ENCODE measurements around the gene FBXL3. TPM values are rescaled to one million over a fixed set of nuclear protein-coding genes. Genes with fewer than 3 reads are reported as not detected.

Gene FBXL3
- polyA plus RNA-seq, 1 donor from 2014 or later, result 44.1 TPM

DNA sequence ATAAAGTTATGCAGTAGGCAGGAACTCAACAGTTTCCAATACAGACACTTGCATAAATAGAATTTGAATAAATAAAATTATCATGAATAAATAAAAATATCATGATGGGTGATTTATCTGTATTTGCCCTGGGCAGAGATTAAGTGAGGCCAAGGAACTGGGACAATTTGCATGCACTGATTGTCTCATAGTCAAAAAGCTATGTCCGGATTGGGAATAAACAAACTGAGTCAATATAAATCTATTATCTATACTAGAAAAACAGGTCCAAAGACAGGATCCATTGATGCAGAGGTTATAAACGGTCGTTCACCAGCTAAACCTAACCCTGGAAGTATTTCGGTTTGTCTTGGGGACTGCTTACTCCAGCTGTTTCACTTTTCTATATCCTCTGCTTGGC lies 26.2 kb upstream of the FBXL3 start:
- no peak overlapping the region for H2AFZ ChIP-seq (ENCODE audit: low read depth, low read length)
- no peaks in the 10 kb centered on the region for H3K27me3 ChIP-seq (ENCODE audit: insufficient read depth, low read depth, low read length)
- no peaks in the 10 kb centered on the region for H3K9me2 ChIP-seq (ENCODE audit: insufficient read depth, low read length)
- no peak overlapping the region for H3K4me2 ChIP-seq (ENCODE audit: low read length)
- H3K36me3 ChIP-seq (ENCODE audit: insufficient read depth, low read length), result peaks cover 13% of the 10 kb centered on the region
- H4K20me1 ChIP-seq (ENCODE audit: insufficient read depth), result no peaks in the 10 kb centered on the region
- no peaks in the 10 kb centered on the region for H3K79me2 ChIP-seq (replicated peaks; ENCODE audit: insufficient read depth, low read length)
- H3K4me3 ChIP-seq (ENCODE audit: low read length), result no peak overlapping the region
- TF ChIP-seq EP300 (conservative IDR thresholded peaks at IDR 0.05; ENCODE audit: poor library complexity, severe bottlenecking) (no peak), SMC3 (conservative IDR thresholded peaks at IDR 0.05; ENCODE audit: poor library complexity) (no peak), EZH2 (IDR thresholded peaks at IDR 0.05; ENCODE audit: borderline replicate concordance, insufficient read depth, low read length, poor library complexity, severe bottlenecking) (no peak), RAD21 (conservative IDR thresholded peaks at IDR 0.05) (no peak), MXI1 (conservative IDR thresholded peaks at IDR 0.05; ENCODE audit: poor library complexity, severe bottlenecking) (no peak), TAF1 (IDR thresholded peaks at IDR 0.05; ENCODE audit: low read depth) (no peak), POLR2AphosphoS5 (IDR thresholded peaks at IDR 0.05) (no peak)
- TF ChIP-seq, protein P1, sequence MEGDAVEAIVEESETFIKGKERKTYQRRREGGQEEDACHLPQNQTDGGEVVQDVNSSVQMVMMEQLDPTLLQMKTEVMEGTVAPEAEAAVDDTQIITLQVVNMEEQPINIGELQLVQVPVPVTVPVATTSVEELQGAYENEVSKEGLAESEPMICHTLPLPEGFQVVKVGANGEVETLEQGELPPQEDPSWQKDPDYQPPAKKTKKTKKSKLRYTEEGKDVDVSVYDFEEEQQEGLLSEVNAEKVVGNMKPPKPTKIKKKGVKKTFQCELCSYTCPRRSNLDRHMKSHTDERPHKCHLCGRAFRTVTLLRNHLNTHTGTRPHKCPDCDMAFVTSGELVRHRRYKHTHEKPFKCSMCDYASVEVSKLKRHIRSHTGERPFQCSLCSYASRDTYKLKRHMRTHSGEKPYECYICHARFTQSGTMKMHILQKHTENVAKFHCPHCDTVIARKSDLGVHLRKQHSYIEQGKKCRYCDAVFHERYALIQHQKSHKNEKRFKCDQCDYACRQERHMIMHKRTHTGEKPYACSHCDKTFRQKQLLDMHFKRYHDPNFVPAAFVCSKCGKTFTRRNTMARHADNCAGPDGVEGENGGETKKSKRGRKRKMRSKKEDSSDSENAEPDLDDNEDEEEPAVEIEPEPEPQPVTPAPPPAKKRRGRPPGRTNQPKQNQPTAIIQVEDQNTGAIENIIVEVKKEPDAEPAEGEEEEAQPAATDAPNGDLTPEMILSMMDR (IDR thresholded peaks at IDR 0.05; ENCODE audit: poor library complexity, severe bottlenecking), result no peak
- TF ChIP-seq, protein P2, sequence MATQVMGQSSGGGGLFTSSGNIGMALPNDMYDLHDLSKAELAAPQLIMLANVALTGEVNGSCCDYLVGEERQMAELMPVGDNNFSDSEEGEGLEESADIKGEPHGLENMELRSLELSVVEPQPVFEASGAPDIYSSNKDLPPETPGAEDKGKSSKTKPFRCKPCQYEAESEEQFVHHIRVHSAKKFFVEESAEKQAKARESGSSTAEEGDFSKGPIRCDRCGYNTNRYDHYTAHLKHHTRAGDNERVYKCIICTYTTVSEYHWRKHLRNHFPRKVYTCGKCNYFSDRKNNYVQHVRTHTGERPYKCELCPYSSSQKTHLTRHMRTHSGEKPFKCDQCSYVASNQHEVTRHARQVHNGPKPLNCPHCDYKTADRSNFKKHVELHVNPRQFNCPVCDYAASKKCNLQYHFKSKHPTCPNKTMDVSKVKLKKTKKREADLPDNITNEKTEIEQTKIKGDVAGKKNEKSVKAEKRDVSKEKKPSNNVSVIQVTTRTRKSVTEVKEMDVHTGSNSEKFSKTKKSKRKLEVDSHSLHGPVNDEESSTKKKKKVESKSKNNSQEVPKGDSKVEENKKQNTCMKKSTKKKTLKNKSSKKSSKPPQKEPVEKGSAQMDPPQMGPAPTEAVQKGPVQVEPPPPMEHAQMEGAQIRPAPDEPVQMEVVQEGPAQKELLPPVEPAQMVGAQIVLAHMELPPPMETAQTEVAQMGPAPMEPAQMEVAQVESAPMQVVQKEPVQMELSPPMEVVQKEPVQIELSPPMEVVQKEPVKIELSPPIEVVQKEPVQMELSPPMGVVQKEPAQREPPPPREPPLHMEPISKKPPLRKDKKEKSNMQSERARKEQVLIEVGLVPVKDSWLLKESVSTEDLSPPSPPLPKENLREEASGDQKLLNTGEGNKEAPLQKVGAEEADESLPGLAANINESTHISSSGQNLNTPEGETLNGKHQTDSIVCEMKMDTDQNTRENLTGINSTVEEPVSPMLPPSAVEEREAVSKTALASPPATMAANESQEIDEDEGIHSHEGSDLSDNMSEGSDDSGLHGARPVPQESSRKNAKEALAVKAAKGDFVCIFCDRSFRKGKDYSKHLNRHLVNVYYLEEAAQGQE (IDR thresholded peaks at IDR 0.05; ENCODE audit: borderline replicate concordance), result no peak
- no peak overlapping the region for H3K9ac ChIP-seq (ENCODE audit: low read length)
- no peaks in the 10 kb centered on the region for H3F3A ChIP-seq (ENCODE audit: insufficient read depth, low read length, poor library complexity, severe bottlenecking)
- no peaks in the 10 kb centered on the region for H3K9me3 ChIP-seq (ENCODE audit: low read length)
- no peak overlapping the region for H3K27ac ChIP-seq (ENCODE audit: low read length)

DNA sequence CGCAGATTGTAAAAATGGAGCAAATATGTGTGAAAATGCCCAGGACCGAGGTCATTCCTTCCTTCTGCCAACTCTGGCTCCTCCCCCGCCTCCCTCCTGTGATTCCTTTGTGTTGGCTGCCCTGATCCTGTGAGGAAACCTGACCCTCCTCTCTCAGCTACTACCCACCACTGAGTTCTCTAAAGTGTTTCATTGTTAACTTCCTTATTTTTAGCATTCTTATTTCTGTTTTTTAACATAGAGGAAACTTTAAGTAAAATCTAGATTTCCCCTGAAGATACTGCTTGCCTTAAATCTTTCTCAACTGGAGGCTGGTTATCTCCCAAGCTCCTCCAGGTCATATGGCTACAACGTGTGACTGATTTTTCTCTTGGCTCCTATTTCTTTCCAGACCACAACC lies 21.7 kb upstream of the FBXL3 start:
- Histone ChIP-seq H3K4me3 (ENCODE audit: low read length) (no peak overlapping the region), H3K79me2 (replicated peaks; ENCODE audit: insufficient read depth, low read length) (no peaks in the 10 kb centered on the region), H3K36me3 (ENCODE audit: insufficient read depth, low read length) (peaks cover 7% of the 10 kb centered on the region), H3K9ac (ENCODE audit: low read length) (no peak overlapping the region), H3K9me3 (ENCODE audit: low read length) (no peaks in the 10 kb centered on the region), H3K27ac (ENCODE audit: low read length) (no peak overlapping the region), H3K27me3 (ENCODE audit: insufficient read depth, low read depth, low read length) (no peaks in the 10 kb centered on the region), H3F3A (ENCODE audit: insufficient read depth, low read length, poor library complexity, severe bottlenecking) (no peaks in the 10 kb centered on the region), H4K20me1 (ENCODE audit: insufficient read depth) (no peaks in the 10 kb centered on the region), H3K9me2 (ENCODE audit: insufficient read depth, low read length) (no peaks in the 10 kb centered on the region), H2AFZ (ENCODE audit: low read depth, low read length) (no peak overlapping the region), H3K4me2 (ENCODE audit: low read length) (no peak overlapping the region)
- TF ChIP-seq POLR2AphosphoS5 (IDR thresholded peaks at IDR 0.05) (no peak), EP300 (conservative IDR thresholded peaks at IDR 0.05; ENCODE audit: poor library complexity, severe bottlenecking) (no peak), SMC3 (conservative IDR thresholded peaks at IDR 0.05; ENCODE audit: poor library complexity) (no peak), MXI1 (conservative IDR thresholded peaks at IDR 0.05; ENCODE audit: poor library complexity, severe bottlenecking) (no peak), TAF1 (IDR thresholded peaks at IDR 0.05; ENCODE audit: low read depth) (no peak), RAD21 (conservative IDR thresholded peaks at IDR 0.05) (no peak), EZH2 (IDR thresholded peaks at IDR 0.05; ENCODE audit: borderline replicate concordance, insufficient read depth, low read length, poor library complexity, severe bottlenecking) (no peak)
- TF ChIP-seq, protein P2 (IDR thresholded peaks at IDR 0.05; ENCODE audit: borderline replicate concordance), result no peak
- TF ChIP-seq, protein P1 (IDR thresholded peaks at IDR 0.05; ENCODE audit: poor library complexity, severe bottlenecking), result no peak

Measured in neural cell (in vitro differentiated cells).